HepG2 (cell line): ENCODE results near the gene ST3GAL2. TPM values are rescaled to one million over a fixed set of nuclear protein-coding genes. Genes with fewer than 3 reads are reported as not detected.
A peak's percentile ranks its signal among the peaks of the same experiment; 100 is the strongest.

Source experiments
- CC2D1A ChIP-seq: sonication (generic); formaldehyde crosslinking; IDR thresholded peaks from 2 replicates; pipeline ENCODE4 v1.8.1; 2023; ENCODE audit warnings: mild to moderate bottlenecking, missing genetic modification reagents
- HES4 ChIP-seq: sonication (generic); formaldehyde crosslinking; IDR thresholded peaks from 2 replicates; pipeline ENCODE4 v1.9.0; 2021; ENCODE audit warnings: mild to moderate bottlenecking, missing genetic modification reagents, borderline replicate concordance
- ISX ChIP-seq: sonication (generic); formaldehyde crosslinking; conservative IDR thresholded peaks from 2 replicates; pipeline ENCODE4 v1.5.0; 2020; ENCODE audit warnings: missing genetic modification reagents
- MIER3 ChIP-seq: IDR thresholded peaks from 2 replicates; pipeline ENCODE4 v1.6.1; 2016; ENCODE audit warnings: missing compliant biosample characterization, borderline replicate concordance
- NFYB ChIP-seq: sonication (generic); formaldehyde crosslinking; IDR thresholded peaks from 2 replicates; pipeline ENCODE4 v1.4.0; 2020; ENCODE audit warnings: missing genetic modification reagents
- SP5 ChIP-seq: IDR thresholded peaks from 2 replicates; pipeline ENCODE4 v1.6.1; 2016; ENCODE audit warnings: low read depth, borderline replicate concordance
- SPEN ChIP-seq: sonication (generic); formaldehyde crosslinking; IDR thresholded peaks from 2 replicates; pipeline ENCODE4 v1.5.1; 2020; ENCODE audit warnings: low read depth, mild to moderate bottlenecking, missing genetic modification reagents
- ZC3H13 ChIP-seq: sonication (generic); formaldehyde crosslinking; IDR thresholded peaks from 2 replicates; pipeline ENCODE4 v1.8.1; 2023; ENCODE audit warnings: mild to moderate bottlenecking, missing genetic modification reagents, moderate library complexity
- ZNF382 ChIP-seq: sonication (generic); formaldehyde crosslinking; IDR thresholded peaks from 2 replicates; pipeline ENCODE4 v1.5.0; 2020; ENCODE audit warnings: missing genetic modification reagents, mild to moderate bottlenecking, borderline replicate concordance
- ZNF556 ChIP-seq: sonication (generic); formaldehyde crosslinking; IDR thresholded peaks from 2 replicates; pipeline ENCODE4 v1.4.0; 2020; ENCODE audit warnings: mild to moderate bottlenecking, missing genetic modification reagents, borderline replicate concordance
- ZNF629 ChIP-seq: sonication (generic); formaldehyde crosslinking; conservative IDR thresholded peaks from 2 replicates; pipeline ENCODE4 v1.5.0; 2020; ENCODE audit warnings: missing genetic modification reagents
- polyA plus RNA-seq, 8 experiments: library from polyadenylated mRNA; depleted of rRNA in 3 of 8; stranded (reverse) in 7 of 8; unstranded in 1 of 8; fragments of >200 nt; fragmentation: Illumina TruSeq in 4 of 8; extraction: Trizol in 4 of 8; gene quantifications; 2 replicates each; pipeline versions ENCODE4 v1.2.1 to v1.2.3, GENCODE V29; 2011 to 2016; ENCODE audit warnings: low read depth in 4 of 8, missing spikeins in 1 of 8, mixed read lengths in 1 of 8; ENCODE audit not compliant: insufficient read depth in 1 of 8
- total RNA-seq, 5 experiments: library from RNA; depleted of rRNA; stranded (reverse); fragments of >200 nt; fragmentation: Illumina TruSeq; extraction: Trizol; gene quantifications; 2 replicates each; pipeline ENCODE4 v1.2.3, GENCODE V29; 2016; ENCODE audit warnings: low read depth in 1 of 5
- TF ChIP-seq, protein P1 (sequence below): sonication (generic); formaldehyde crosslinking; IDR thresholded peaks from 2 replicates; pipeline ENCODE4 v1.4.0; 2020; ENCODE audit warnings: mild to moderate bottlenecking, missing genetic modification reagents
- TF ChIP-seq, protein P2 (sequence below): sonication (generic); formaldehyde crosslinking; IDR thresholded peaks from 2 replicates; pipeline ENCODE4 v1.4.0; 2020; ENCODE audit warnings: missing genetic modification reagents
- TF ChIP-seq, protein P3 (sequence below): sonication (generic); formaldehyde crosslinking; IDR thresholded peaks from 2 replicates; pipeline ENCODE4 v1.9.0; 2021; ENCODE audit warnings: missing genetic modification reagents, mild to moderate bottlenecking, borderline replicate concordance
- TF ChIP-seq, protein P4 (sequence below): IDR thresholded peaks from 2 replicates; pipeline ENCODE4 v1.6.1; 2018; ENCODE audit warnings: missing genetic modification reagents
- TF ChIP-seq, protein P5 (sequence below): sonication (generic); formaldehyde crosslinking; IDR thresholded peaks from 2 replicates; pipeline ENCODE4 v1.5.1; 2020; ENCODE audit warnings: missing genetic modification reagents, mild to moderate bottlenecking, borderline replicate concordance
- TF ChIP-seq, protein P6 (sequence below): sonication (generic); formaldehyde crosslinking; IDR thresholded peaks from 2 replicates; pipeline ENCODE4 v1.8.0; 2022; ENCODE audit warnings: mild to moderate bottlenecking, missing genetic modification reagents; ENCODE audit not compliant: insufficient replicate concordance
- TF ChIP-seq, protein P7 (sequence below): sonication (generic); formaldehyde crosslinking; IDR thresholded peaks from 2 replicates; pipeline ENCODE4 v1.8.1; 2023; ENCODE audit warnings: mild to moderate bottlenecking, missing genetic modification reagents

The ST3GAL2 gene
- total and polyA plus RNA-seq, 2 of the 13 experiments (the other 11 are each of a cell fraction or from before 2014, with no cell fraction given): 16.3 to 24.9 TPM

DNA sequence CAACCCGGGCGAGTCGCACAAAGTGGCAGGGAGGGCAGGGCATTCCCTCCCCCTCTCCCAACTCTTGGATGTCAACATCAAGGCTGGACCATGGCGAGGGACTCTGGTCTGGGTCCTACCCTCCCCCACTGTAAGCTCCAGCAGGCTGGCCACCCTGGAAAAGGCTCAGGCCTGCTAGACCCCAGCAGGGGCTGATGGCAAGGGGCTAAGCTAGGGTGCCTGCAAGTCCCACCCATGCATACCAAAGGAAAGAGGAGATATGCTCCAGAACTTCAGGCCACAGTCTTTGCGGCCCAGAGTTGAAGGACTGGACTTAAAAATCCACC is 19.9 kb downstream of the ST3GAL2 start (continued):
- TF ChIP-seq, protein P1, sequence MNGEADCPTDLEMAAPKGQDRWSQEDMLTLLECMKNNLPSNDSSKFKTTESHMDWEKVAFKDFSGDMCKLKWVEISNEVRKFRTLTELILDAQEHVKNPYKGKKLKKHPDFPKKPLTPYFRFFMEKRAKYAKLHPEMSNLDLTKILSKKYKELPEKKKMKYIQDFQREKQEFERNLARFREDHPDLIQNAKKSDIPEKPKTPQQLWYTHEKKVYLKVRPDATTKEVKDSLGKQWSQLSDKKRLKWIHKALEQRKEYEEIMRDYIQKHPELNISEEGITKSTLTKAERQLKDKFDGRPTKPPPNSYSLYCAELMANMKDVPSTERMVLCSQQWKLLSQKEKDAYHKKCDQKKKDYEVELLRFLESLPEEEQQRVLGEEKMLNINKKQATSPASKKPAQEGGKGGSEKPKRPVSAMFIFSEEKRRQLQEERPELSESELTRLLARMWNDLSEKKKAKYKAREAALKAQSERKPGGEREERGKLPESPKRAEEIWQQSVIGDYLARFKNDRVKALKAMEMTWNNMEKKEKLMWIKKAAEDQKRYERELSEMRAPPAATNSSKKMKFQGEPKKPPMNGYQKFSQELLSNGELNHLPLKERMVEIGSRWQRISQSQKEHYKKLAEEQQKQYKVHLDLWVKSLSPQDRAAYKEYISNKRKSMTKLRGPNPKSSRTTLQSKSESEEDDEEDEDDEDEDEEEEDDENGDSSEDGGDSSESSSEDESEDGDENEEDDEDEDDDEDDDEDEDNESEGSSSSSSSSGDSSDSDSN (CRISPR knock-in tag): peak; percentile 17; the same call in 1 of the 2 replicates
- TF ChIP-seq, protein P2, sequence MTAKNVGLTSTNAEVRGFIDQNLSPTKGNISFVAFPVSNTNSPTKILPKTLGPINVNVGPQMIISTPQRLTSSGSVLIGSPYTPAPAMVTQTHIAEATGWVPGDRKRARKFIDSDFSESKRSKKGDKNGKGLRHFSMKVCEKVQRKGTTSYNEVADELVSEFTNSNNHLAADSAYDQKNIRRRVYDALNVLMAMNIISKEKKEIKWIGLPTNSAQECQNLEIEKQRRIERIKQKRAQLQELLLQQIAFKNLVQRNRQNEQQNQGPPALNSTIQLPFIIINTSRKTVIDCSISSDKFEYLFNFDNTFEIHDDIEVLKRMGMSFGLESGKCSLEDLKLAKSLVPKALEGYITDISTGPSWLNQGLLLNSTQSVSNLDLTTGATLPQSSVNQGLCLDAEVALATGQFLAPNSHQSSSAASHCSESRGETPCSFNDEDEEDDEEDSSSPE (CRISPR knock-in tag): no peak
- TF ChIP-seq MIER3 (CRISPR knock-in tag): no peak
- TF ChIP-seq ZC3H13: no peak
- TF ChIP-seq, protein P3, sequence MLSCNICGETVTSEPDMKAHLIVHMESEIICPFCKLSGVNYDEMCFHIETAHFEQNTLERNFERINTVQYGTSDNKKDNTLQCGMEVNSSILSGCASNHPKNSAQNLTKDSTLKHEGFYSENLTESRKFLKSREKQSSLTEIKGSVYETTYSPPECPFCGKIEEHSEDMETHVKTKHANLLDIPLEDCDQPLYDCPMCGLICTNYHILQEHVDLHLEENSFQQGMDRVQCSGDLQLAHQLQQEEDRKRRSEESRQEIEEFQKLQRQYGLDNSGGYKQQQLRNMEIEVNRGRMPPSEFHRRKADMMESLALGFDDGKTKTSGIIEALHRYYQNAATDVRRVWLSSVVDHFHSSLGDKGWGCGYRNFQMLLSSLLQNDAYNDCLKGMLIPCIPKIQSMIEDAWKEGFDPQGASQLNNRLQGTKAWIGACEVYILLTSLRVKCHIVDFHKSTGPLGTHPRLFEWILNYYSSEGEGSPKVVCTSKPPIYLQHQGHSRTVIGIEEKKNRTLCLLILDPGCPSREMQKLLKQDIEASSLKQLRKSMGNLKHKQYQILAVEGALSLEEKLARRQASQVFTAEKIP (CRISPR knock-in tag): no peak
- TF ChIP-seq, protein P4, sequence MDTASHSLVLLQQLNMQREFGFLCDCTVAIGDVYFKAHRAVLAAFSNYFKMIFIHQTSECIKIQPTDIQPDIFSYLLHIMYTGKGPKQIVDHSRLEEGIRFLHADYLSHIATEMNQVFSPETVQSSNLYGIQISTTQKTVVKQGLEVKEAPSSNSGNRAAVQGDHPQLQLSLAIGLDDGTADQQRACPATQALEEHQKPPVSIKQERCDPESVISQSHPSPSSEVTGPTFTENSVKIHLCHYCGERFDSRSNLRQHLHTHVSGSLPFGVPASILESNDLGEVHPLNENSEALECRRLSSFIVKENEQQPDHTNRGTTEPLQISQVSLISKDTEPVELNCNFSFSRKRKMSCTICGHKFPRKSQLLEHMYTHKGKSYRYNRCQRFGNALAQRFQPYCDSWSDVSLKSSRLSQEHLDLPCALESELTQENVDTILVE (CRISPR knock-in tag): no peak
- TF ChIP-seq ISX (CRISPR knock-in tag): no peak
- TF ChIP-seq, protein P5, sequence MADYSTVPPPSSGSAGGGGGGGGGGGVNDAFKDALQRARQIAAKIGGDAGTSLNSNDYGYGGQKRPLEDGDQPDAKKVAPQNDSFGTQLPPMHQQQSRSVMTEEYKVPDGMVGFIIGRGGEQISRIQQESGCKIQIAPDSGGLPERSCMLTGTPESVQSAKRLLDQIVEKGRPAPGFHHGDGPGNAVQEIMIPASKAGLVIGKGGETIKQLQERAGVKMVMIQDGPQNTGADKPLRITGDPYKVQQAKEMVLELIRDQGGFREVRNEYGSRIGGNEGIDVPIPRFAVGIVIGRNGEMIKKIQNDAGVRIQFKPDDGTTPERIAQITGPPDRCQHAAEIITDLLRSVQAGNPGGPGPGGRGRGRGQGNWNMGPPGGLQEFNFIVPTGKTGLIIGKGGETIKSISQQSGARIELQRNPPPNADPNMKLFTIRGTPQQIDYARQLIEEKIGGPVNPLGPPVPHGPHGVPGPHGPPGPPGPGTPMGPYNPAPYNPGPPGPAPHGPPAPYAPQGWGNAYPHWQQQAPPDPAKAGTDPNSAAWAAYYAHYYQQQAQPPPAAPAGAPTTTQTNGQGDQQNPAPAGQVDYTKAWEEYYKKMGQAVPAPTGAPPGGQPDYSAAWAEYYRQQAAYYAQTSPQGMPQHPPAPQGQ (CRISPR knock-in tag): no peak
- TF ChIP-seq, protein P6, sequence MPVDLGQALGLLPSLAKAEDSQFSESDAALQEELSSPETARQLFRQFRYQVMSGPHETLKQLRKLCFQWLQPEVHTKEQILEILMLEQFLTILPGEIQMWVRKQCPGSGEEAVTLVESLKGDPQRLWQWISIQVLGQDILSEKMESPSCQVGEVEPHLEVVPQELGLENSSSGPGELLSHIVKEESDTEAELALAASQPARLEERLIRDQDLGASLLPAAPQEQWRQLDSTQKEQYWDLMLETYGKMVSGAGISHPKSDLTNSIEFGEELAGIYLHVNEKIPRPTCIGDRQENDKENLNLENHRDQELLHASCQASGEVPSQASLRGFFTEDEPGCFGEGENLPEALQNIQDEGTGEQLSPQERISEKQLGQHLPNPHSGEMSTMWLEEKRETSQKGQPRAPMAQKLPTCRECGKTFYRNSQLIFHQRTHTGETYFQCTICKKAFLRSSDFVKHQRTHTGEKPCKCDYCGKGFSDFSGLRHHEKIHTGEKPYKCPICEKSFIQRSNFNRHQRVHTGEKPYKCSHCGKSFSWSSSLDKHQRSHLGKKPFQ (CRISPR knock-in tag): no peak
- TF ChIP-seq, protein P7, sequence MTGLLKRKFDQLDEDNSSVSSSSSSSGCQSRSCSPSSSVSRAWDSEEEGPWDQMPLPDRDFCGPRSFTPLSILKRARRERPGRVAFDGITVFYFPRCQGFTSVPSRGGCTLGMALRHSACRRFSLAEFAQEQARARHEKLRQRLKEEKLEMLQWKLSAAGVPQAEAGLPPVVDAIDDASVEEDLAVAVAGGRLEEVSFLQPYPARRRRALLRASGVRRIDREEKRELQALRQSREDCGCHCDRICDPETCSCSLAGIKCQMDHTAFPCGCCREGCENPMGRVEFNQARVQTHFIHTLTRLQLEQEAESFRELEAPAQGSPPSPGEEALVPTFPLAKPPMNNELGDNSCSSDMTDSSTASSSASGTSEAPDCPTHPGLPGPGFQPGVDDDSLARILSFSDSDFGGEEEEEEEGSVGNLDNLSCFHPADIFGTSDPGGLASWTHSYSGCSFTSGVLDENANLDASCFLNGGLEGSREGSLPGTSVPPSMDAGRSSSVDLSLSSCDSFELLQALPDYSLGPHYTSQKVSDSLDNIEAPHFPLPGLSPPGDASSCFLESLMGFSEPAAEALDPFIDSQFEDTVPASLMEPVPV: no peak
- no peak for TF ChIP-seq NFYB
- TF ChIP-seq HES4 (CRISPR knock-in tag): no peak
- TF ChIP-seq CC2D1A (CRISPR knock-in tag): no peak
- peak; percentile 67 for TF ChIP-seq ZNF629 (CRISPR knock-in tag)
- TF ChIP-seq ZNF556 (CRISPR knock-in tag): 0 out of 2 replicates have a peak, but pooled peaks have one; percentile 14
- TF ChIP-seq SPEN: no peak
- no peak for TF ChIP-seq ZNF382
- 0 out of 2 replicates have a peak, but pooled peaks have one; percentile 32 for TF ChIP-seq SP5 (CRISPR knock-in tag)
